GM12801 (cell line): Measurements from ENCODE around the gene RAB3B.

Source experiments
- CTCF ChIP-seq: IDR thresholded peaks from one replicate; pipeline ENCODE4 v1.5.1; 2011; ENCODE audit warnings: control low read depth; ENCODE audit not compliant: insufficient read length; ENCODE audit errors: extremely low read depth

The RAB3B gene

GRCh38 chr1:51863384-51863783 lies 127.1 kb downstream of the RAB3B start:
- TF ChIP-seq CTCF = no peak

- no peak for TF ChIP-seq CTCF
Observed at GRCh38 chr1:51861669-51862068, 128.8 kb downstream of the RAB3B start.

- no peak for TF ChIP-seq CTCF
Observed at GRCh38 chr1:51859735-51860134, 130.8 kb downstream of the RAB3B start.

- no peak for TF ChIP-seq CTCF
Observed at GRCh38 chr1:51859333-51859732, 131.2 kb downstream of the RAB3B start.

GRCh38 chr1:51858892-51859291 lies 131.6 kb downstream of the RAB3B start:
- TF ChIP-seq CTCF = no peak
